Gastrocnemius medialis (tissue), 4 donors: Measurements from ENCODE around the gene HRH2.

Experiments used
- CTCF ChIP-seq, 5 experiments: fragments of 450-650 bp in 3 of 5; fragments of 200-600 bp in 2 of 5; sonication (generic) in 2 of 5; IDR thresholded peaks in 4 of 5; conservative IDR thresholded peaks in 1 of 5; 1 replicate in 4 of 5; 2 replicates in 1 of 5; pipeline ENCODE4 v1.5.1; 2016 to 2019; ENCODE audit warnings: antibody characterized with exemption in 5 of 5, mild to moderate bottlenecking in 3 of 5, moderate library complexity in 3 of 5
- POLR2A ChIP-seq, 2 donors: fragments of 450-650 bp; IDR thresholded peaks; one replicate each; pipeline ENCODE4 v1.6.1; 2017; ENCODE audit warnings: antibody characterized with exemption in 2 of 2, mild to moderate bottlenecking in 2 of 2, moderate library complexity in 2 of 2

GRCh38 chr5:175737481-175737880 lies 79.6 kb downstream of the HRH2 start:
- TF ChIP-seq CTCF (IDR thresholded peaks at IDR 0.05 in 4 of 5, conservative IDR thresholded peaks at IDR 0.05 in 1 of 5) (no peak), POLR2A (IDR thresholded peaks at IDR 0.05) (no peak)
